ENCODE data around the gene ARHGEF6.

DNA sequence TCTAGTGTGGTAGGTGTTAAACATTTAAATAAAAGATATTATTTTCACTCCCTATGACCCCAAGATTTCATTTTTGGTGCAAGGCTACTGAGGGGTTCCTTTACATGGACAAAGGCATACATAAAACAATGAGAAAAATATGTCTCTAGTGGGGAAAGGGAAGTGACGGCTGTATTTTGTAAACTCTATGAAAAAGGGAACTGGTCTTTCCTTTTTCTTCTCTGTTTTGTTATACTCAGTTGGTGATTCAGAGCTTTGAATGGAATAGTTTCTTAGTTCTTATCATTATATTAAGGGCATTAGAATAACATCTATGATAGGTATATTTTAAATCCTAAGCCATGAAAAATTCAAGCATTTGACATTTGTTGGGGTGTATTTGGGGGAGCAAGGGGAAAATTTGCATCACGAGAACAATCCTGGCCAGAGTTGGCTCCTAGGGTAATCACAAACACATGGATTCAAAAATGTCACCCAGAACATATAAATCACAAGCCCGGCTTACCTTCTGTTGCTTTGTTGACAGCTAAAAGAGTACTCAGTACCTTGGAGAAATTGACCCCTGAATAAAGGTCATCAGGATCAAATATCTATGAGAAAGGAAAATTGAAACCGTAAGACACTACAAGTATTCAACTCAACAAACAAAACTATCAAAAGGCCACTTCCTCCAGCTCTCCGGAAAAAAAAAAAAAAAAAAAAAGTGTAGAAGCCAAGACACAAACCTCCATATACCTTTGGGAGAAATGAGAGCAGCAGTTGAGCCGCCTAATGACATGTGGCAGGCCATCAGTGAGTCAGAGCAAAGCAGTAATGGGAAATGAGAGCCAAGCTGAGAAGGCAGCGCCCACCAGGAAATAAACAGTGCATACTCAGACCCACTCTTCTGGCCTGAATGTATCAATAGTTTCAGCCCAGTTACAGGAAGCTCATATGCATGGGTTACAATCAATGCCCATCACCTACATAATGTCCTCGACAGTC, 33.4 kb downstream of the ARHGEF6 start:
- TF ChIP-seq, protein P1, sequence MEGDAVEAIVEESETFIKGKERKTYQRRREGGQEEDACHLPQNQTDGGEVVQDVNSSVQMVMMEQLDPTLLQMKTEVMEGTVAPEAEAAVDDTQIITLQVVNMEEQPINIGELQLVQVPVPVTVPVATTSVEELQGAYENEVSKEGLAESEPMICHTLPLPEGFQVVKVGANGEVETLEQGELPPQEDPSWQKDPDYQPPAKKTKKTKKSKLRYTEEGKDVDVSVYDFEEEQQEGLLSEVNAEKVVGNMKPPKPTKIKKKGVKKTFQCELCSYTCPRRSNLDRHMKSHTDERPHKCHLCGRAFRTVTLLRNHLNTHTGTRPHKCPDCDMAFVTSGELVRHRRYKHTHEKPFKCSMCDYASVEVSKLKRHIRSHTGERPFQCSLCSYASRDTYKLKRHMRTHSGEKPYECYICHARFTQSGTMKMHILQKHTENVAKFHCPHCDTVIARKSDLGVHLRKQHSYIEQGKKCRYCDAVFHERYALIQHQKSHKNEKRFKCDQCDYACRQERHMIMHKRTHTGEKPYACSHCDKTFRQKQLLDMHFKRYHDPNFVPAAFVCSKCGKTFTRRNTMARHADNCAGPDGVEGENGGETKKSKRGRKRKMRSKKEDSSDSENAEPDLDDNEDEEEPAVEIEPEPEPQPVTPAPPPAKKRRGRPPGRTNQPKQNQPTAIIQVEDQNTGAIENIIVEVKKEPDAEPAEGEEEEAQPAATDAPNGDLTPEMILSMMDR (conservative IDR thresholded peaks at IDR 0.05; ENCODE audit: low read length) = no peak
- no peak for TF ChIP-seq EZH2phosphoT487 (IDR thresholded peaks at IDR 0.05; ENCODE audit: borderline replicate concordance)

Data from Loucy (cell line).